ENCODE measurements around the gene TMCO4.

TMCO4 gene

DNA sequence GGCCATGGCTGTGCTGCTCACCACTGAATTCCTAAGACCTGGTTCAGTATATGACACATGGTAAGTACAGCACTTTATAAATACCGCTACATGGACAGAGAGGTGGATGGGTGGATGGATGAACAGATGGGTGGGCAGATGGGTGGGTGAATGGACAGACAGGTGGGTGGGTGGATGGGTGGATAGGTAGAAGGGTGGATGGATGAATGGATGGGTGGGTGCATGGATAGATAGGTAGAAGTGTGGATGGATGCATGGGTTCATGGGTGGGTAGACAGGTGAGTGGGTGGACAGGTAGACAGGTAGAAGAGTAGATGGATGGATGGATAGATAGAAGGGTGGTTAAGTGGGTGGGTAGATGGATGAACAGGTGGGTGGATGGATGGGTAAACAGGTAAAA, 54.8 kb downstream of the TMCO4 start:
- no peak for DNase-seq

DNA sequence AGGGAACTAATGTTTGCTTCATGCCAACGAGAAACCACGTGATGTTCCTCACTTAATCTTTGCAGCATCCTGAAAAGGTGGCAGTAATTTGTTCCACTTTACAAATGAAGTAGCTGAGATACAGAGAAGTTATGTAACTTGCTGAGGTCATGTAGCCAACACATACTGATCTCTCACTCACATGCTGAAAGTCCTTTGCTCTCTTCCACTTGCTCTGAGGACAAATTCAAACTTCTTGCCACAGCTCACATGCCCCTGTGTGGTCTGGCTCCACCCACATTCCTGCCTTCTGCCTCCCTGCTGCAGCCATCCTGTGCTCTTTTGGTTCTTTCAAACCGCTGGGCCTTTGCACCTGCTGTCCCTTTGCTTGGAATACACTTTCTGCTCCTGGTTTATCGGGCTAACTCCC, 55.4 kb downstream of the TMCO4 start:
- no peak for DNase-seq

DNA sequence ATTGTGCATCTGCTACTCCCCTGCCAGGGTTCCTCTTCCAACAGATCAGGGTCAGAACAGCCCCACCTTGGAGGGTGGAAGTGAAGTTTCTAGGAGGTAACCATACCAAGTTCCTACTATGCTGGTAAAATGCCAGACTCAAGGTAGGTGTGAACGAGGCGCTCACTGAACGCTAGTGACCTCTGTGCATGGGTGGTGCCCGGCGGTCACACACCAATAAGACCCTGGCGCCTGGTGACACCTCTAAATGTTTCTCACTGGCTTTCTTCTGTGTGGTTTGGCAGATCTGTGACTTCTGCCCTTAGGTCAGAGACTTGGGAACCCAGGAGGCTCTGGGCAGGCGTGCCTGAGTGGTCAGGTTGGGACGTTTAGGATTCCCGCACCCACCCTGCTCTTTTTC, 55.9 kb downstream of the TMCO4 start:
- DNase-seq = no peak

- DNase-seq = no peak
Measured at GRCh38 chr1:19743180-19743579, 56.5 kb downstream of the TMCO4 start.

DNA sequence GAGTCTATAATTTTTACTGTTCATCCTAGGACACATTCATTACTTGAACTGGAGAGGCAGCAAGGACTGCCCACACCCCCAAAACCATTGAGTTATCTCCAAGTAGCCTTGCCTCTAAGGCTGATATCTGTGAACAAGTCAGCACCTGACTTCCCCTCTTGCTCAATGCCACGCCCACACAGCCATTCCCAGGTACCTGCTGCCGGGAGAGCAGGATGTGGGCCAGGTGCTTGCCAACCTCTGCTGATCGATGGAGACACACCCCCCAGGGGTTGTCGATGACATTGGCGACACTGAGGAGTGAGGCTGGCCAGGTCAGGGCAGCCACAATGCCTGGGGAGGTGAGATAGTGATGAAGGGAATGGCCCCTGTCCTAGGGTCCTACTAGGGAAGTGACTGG, 60.1 kb downstream of the TMCO4 start:
- DNase-seq = no peak

DNA sequence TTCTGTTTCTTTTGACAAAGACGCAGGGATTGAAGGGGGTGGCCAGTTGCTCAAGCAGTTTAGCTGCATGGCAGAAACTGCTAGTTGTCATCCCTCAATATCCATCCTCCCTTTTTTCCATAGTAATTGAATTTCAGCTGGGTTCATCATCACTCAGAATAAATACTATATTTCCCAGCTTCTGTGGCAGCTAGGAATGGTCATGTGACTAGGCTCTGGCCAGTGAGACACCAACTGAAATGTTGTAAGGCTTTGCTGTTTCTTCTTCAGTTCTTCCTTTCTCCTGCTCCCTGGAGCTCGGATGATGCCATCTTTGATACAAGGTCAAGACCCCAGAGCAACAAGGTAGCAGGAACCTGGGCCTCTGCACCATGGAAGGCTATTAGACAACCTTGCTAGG, 61.0 kb downstream of the TMCO4 start:
- DNase-seq = no peak

- no peak for DNase-seq
Measured at GRCh38 chr1:19738076-19738475, 61.6 kb downstream of the TMCO4 start.

DNA sequence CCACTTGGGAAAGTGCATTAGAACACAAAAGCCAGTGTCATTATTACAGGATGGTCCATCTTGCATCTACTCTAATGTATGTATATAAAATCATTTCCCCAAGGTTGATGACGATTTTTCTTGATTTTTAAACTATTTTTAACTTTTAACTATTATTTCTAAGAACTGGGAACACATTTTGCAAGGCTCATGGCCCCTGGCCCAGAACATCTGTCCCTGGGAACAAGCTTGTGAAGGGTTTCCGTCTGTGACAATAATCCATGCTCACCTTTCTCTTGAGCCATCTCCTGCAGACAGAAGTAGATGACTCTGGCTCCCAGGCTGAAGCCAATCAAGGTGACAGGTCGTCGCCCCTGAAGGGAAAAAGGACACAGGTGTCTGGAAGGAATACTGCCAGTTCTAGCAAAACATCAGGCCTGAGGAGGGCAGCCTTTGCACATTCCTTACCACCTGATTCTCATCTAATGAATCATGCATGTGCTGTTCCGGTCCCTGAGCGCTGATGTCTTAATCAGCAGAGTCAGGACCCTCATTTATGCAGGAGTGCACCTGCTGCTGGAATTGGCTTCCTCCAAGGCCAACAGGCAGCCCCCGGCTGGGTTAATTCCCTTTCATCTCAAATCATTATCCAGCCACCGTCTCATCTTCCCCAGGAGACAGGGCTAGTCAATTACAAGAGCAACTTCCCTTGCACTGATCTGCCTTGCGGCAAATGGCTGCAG, 62.5 kb downstream of the TMCO4 start:
- no peak for DNase-seq

- no peak for DNase-seq
Measured at GRCh38 chr1:19735440-19736127, 64.1 kb downstream of the TMCO4 start.

- DNase-seq = no peak
Measured at GRCh38 chr1:19734472-19734999, 65.2 kb downstream of the TMCO4 start.

DNA sequence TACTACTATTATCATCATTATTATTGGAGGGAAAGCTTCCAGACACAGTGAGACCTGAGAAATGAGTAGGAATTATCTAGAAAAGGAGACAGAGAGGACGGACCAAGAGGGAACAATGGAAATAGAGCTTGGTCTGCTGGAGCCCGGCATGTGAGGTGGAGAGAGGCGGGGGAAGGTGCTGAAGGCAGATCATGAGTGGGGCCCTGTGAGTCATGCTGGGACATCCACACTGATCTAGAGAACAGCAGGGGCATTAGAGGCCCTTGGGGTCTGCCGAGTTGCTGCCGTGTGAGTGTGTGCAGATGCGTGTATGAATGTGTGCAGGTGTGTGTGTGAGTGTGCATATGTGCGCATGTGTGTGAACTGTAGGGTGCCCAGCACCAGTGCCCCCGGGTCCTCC, 65.7 kb downstream of the TMCO4 start:
- DNase-seq = no peak

- DNase-seq = no peak
Measured at GRCh38 chr1:19733615-19734014, 66.1 kb downstream of the TMCO4 start.

DNA sequence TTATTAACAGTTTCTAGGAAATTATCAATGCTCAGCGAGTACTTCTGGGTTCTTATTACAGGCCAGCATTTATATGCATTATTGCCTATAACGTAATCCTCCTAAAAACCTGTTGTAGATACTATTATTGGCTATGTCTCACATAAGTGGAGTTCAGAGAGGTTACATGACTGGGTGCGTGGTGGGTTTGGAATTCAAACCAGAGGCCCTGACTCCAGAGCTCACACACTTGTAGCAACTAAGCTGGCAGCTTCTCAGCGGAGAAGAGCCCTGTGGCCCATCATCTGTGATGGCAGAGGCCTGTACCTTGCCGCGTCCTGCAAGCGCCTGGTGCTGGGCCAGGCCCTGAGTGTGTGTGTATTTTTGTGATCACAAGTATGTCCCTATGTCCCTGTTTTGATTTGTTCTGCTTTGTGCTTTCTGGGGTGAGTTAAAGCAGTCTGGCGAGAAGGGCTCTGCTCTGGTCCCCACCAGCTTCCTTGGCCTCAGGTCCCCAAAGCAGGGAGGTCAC, 68.3 kb downstream of the TMCO4 start:
- no peak for DNase-seq

GRCh38 chr1:19730793-19731192, 68.9 kb downstream of the TMCO4 start:
- DNase-seq = no peak

GRCh38 chr1:19730232-19730631, 69.5 kb downstream of the TMCO4 start:
- DNase-seq = no peak

GRCh38 chr1:19728413-19729145, 71.1 kb downstream of the TMCO4 start:
- DNase-seq = no peak

DNA sequence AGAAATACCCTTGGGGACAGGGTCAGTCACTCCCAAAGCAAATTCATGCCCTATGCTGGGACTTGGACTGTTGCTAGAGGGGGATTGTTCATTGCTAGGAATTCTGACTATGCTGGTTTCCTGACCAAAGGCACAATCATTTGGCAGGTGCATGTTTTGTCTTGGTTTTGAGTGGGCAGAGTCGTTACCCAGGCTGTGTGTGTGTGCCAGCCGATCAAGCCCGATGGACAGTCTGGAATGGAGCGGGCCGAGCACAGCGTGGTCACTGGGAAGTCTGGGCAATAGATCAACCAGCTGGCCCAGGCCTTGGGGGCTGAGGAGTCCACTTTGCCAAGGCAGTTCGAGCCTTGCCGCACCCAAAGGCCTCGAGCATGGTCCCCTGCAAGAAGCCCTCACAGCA, 74.1 kb downstream of the TMCO4 start:
- no peak for DNase-seq

DNA sequence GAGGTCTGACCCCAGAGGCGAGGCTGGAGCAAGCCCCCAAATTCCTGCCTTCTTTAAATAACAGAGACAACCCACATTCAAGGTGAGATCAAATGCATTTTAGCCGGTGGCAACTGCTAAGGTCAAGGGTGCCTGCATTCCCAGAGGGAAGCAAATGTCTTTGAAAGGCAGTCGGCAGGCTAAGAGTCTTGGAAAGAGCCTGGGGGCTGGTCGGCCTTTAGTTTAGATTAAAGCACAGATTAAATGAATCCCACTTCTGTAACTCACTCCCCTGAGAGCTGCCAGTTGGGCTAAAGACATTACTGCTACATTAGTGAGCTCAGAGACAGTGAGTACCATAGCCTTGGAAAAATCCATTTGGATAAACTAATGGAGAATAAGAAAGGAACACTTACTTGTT, 75.8 kb downstream of the TMCO4 start:
- no peak for DNase-seq

- DNase-seq = no peak
Measured at GRCh38 chr1:19720973-19721372, 78.7 kb downstream of the TMCO4 start.

GRCh38 chr1:19720174-19720573, 79.5 kb downstream of the TMCO4 start:
- DNase-seq = no peak

- DNase-seq = no peak
Measured at GRCh38 chr1:19717467-19717866, 82.2 kb downstream of the TMCO4 start.

DNA sequence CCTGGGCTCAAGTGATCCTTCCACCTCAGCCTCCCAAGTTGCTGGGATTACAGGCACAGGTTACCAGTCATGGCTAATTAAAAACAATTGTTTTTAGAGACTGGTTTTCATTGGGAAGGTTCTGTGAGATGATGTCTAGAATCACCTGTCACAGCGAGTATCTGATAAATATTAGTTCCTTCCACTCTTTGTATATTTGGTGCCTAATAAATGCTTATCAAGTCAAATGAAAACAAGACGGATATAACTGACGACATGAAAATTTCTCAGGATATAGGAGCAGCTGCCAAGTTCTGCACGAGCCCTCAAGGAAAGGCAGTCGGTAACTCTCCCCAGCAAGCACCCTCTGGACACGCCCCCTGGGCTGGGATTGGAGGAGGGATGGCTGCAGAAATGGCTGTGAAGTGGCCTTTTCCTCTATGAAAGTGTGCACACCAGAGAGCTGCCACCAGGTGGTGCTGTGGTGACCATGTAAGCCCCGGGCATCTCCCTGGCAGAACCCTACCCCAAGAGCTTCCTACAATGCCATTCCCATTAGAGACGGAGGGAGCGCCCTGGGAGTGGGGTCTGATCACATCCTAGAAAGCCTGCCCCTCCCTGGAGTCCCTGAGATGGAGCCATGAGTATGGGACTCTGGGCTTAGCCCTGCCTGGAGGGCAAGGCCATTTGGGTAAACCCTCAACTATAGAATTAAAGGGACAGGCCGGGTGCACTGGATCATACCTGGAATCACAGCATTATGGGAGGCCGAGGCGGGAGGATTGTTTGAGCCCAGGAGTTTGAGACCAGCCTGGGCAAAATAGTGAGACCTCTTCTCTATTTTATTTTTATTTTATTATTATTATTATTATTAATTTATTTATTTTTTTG, 84.1 kb downstream of the TMCO4 start:
- DNase-seq = peak; percentile 82 to 85

GRCh38 chr1:19712928-19713327, 86.8 kb downstream of the TMCO4 start:
- no peak for DNase-seq
